Spleen (tissue), 7 donors: ENCODE measurements around the gene KRTAP4-4.

Experiments used
- CTCF ChIP-seq, 11 experiments: fragments of 200-600 bp in 7 of 11; fragments of 450-650 bp in 4 of 11; sonication (generic) in 4 of 11; IDR thresholded peaks in 8 of 11; conservative IDR thresholded peaks in 3 of 11; 1 replicate in 7 of 11; 2 replicates in 4 of 11; pipeline versions ENCODE4 v1.4.0 to v1.8.0; 2016 to 2021; ENCODE audit warnings: antibody characterized with exemption in 11 of 11, inconsistent platforms in 4 of 11, mild to moderate bottlenecking in 1 of 11
- POLR2A ChIP-seq, 3 donors: fragments of 450-650 bp; IDR thresholded peaks; one replicate each; pipeline ENCODE4 v1.5.1; 2017; ENCODE audit warnings: antibody characterized with exemption in 3 of 3, mild to moderate bottlenecking in 1 of 3
- donor health status: DM: no; HTN: no; CAD: no; lungs with moderate emphysema.
- donor health status: DM: no; HTN: no; CAD: no.
- donor health status: DM: no; HTN: no; CAD: no.

DNA sequence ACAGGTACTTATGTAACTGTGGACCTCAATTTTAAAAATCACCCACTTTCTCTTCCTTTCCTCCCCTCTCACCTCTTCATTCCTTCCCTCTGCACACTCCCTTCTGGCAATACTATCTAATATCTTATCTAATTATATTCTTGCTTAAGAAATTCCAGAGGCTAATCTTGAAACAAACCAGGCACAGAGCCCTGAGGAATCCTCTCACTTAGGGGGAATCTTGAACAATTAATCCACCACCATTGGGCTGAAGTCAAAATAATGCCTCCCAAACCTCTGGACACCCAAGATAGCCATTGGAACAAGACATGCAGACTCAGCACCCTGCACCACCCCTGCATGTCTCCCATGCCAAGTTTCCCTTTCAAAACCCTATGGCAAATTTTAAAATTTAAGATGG, 19.2 kb downstream of the KRTAP4-4 start:
- no peak for TF ChIP-seq CTCF (IDR thresholded peaks at IDR 0.05 in 8 of 11, conservative IDR thresholded peaks at IDR 0.05 in 3 of 11)
- TF ChIP-seq POLR2A (IDR thresholded peaks at IDR 0.05), result no peak
